Naive thymus-derived CD4-positive, alpha-beta T cell (primary cell): ENCODE measurements around the gene VAV2. TPM values are rescaled to one million over a fixed set of nuclear protein-coding genes. Genes with fewer than 3 reads are reported as not detected.

Source experiments
- ATAC-seq: fragments of 150-1000 bp; cut with Tn5 transposase; 2 replicates; pipeline ENCODE4 v1.10.0; 2021; ENCODE audit warnings: mild to moderate bottlenecking, moderate library complexity
- CTCF ChIA-PET: fragments of 350-600 bp; sonication (Branson Sonifier 250); formaldehyde crosslinking; loops from one replicate; lab custom pipeline; 2021; ENCODE audit warnings: antibody characterized with exemption; lab: Charles Lee
- POLR2A ChIA-PET: fragments of 350-600 bp; sonication (Branson Sonifier 250); formaldehyde crosslinking; loops from one replicate; lab custom pipeline; 2021; ENCODE audit warnings: antibody characterized with exemption, inconsistent platforms; lab: Charles Lee
- DNase-seq, 9 donors: peaks; one replicate each; pipeline versions ENCODE4 v3.0.0 to v3.0.0-alpha.2; 2020 to 2022; ENCODE audit warnings: mixed read lengths in 1 of 9
- H3K27ac ChIP-seq: one replicate; pipeline ENCODE4 v1.7.0; 2013; ENCODE audit warnings: mild to moderate bottlenecking, low read depth, low read length, moderate library complexity
- H3K27me3 ChIP-seq, 2 donors: one replicate each; pipeline ENCODE4 v1.7.0; 2013; ENCODE audit warnings: low read length in 2 of 2, mild to moderate bottlenecking in 2 of 2, moderate library complexity in 2 of 2; ENCODE audit not compliant: control insufficient read depth in 2 of 2, insufficient read depth in 2 of 2
- H3K36me3 ChIP-seq, 3 experiments: 1 replicate in 2 of 3; 2 replicates in 1 of 3; pipeline ENCODE4 v1.7.0; 2013; ENCODE audit warnings: low read length in 3 of 3, mild to moderate bottlenecking in 3 of 3, moderate library complexity in 1 of 3; ENCODE audit not compliant: insufficient read depth in 3 of 3, control insufficient read depth in 2 of 3
- H3K4me1 ChIP-seq, 2 donors: one replicate each; pipeline ENCODE4 v1.7.0; 2013; ENCODE audit warnings: low read length in 2 of 2, mild to moderate bottlenecking in 2 of 2, moderate library complexity in 1 of 2; ENCODE audit not compliant: control insufficient read depth in 2 of 2, insufficient read depth in 2 of 2
- H3K4me3 ChIP-seq: 2 replicates; pipeline ENCODE4 v1.7.0; 2013; ENCODE audit warnings: mild to moderate bottlenecking, low read length
- H3K9me3 ChIP-seq, 3 experiments: 1 replicate in 2 of 3; 2 replicates in 1 of 3; pipeline ENCODE4 v1.7.0; 2013; ENCODE audit warnings: low read length in 3 of 3; ENCODE audit not compliant: control insufficient read depth in 2 of 3
- H3K27ac Mint-ChIP-seq, 9 donors: one replicate each; pipeline ENCODE4 v1.8.0; 2020 to 2022; ENCODE audit warnings: mixed read lengths in 9 of 9, mild to moderate bottlenecking in 8 of 9, moderate library complexity in 5 of 9, inconsistent platforms in 2 of 9
- H3K27me3 Mint-ChIP-seq, 5 donors: one replicate each; pipeline ENCODE4 v1.8.0; 2021 to 2022; ENCODE audit warnings: mixed read lengths in 5 of 5, mild to moderate bottlenecking in 1 of 5
- H3K36me3 Mint-ChIP-seq, 5 donors: one replicate each; pipeline ENCODE4 v1.8.0; 2020 to 2022; ENCODE audit warnings: mixed read lengths in 5 of 5, mild to moderate bottlenecking in 3 of 5, inconsistent platforms in 1 of 5
- H3K4me1 Mint-ChIP-seq, 7 donors: one replicate each; pipeline ENCODE4 v1.8.0; 2020 to 2022; ENCODE audit warnings: mixed read lengths in 7 of 7, mild to moderate bottlenecking in 3 of 7, inconsistent platforms in 1 of 7
- H3K4me3 Mint-ChIP-seq, 10 donors: one replicate each; pipeline ENCODE4 v1.8.0; 2020 to 2022; ENCODE audit warnings: mild to moderate bottlenecking in 10 of 10, mixed read lengths in 10 of 10, moderate library complexity in 6 of 10, inconsistent platforms in 2 of 10
- H3K9me3 Mint-ChIP-seq, 11 donors: one replicate each; pipeline ENCODE4 v1.8.0; 2020 to 2022; ENCODE audit warnings: mixed read lengths in 11 of 11, mild to moderate bottlenecking in 4 of 11, inconsistent platforms in 1 of 11, moderate library complexity in 1 of 11
- intact Hi-C, 2 donors: fragments of 100-400 bp; cut with micrococcal nuclease; formaldehyde crosslinking; loops; one replicate each; pipeline ENCODE4 v1.15.1; 2023
- polyA plus RNA-seq, 2 donors: library from polyadenylated mRNA; unstranded; fragments of 300-500 nt; fragmentation: Illumina TruSeq; gene quantifications; one replicate each; pipeline ENCODE4 v1.2.3, GENCODE V29; 2021
- total RNA-seq, 6 experiments: library from RNA in 5 of 6; stranded (reverse) in 5 of 6; gene quantifications; 1 replicate in 5 of 6; 2 replicates in 1 of 6; pipeline ENCODE4 v1.2.3 and lab custom pipeline; 2021 to 2026

Gene VAV2
- total and polyA plus RNA-seq, 7 experiments from 2014 or later = 0.18 to 14.4 (median 1.9) TPM

GRCh38 chr9:133826289-133827085 is 165.6 kb downstream of the VAV2 start:
- CTCF ChIA-PET = no interaction called here
- no peaks in the 10 kb centered on the region for H3K36me3 Mint-ChIP-seq

GRCh38 chr9:133825555-133826218 is 166.4 kb downstream of the VAV2 start:
- ATAC-seq = no peak
- intact Hi-C loops = no loop called here
- CTCF ChIA-PET = interaction anchor here (0.6 kb wide), 1 partner anchor 73 kb away, joined by 6 read pairs; no protein-coding TSS in a partner anchor
- Mint-ChIP-seq H3K27me3 (no peaks in the 10 kb centered on the region), H3K4me3 (no peak overlapping the region), H3K36me3 (no peaks in the 10 kb centered on the region), H3K27ac (no peak overlapping the region), H3K9me3 (no peaks in the 10 kb centered on the region), H3K4me1 (peaks cover 0 to 2% (median 0%) of the 10 kb centered on the region in 7 donors)
- Histone ChIP-seq H3K4me1 (no peaks in the 10 kb centered on the region), H3K36me3 (no peaks in the 10 kb centered on the region), H3K27ac (no peak overlapping the region), H3K4me3 (no peak overlapping the region), H3K27me3 (no peaks in the 10 kb centered on the region), H3K9me3 (no peaks in the 10 kb centered on the region)
- no peak for DNase-seq
- POLR2A ChIA-PET = no interaction called here

More at GRCh38 chr9:133826289-133827085, 165.6 kb downstream of the VAV2 start:
- H3K9me3 Mint-ChIP-seq = no peaks in the 10 kb centered on the region
- Histone ChIP-seq H3K27ac (no peak overlapping the region), H3K4me1 (no peaks in the 10 kb centered on the region), H3K9me3 (no peaks in the 10 kb centered on the region), H3K4me3 (no peak overlapping the region), H3K36me3 (no peaks in the 10 kb centered on the region), H3K27me3 (no peaks in the 10 kb centered on the region)
- ATAC-seq = no peak
- no peak for DNase-seq
- POLR2A ChIA-PET = no interaction called here
- peaks cover 0 to 2% (median 0%) of the 10 kb centered on the region in 7 donors for H3K4me1 Mint-ChIP-seq
- intact Hi-C loops = no loop called here
- H3K27ac Mint-ChIP-seq = no peak overlapping the region
- H3K4me3 Mint-ChIP-seq = no peak overlapping the region
- H3K27me3 Mint-ChIP-seq = no peaks in the 10 kb centered on the region

- no peaks in the 10 kb centered on the region for H3K27me3 Mint-ChIP-seq
- peaks cover 0 to 2% (median 0%) of the 10 kb centered on the region in 7 donors for H3K4me1 Mint-ChIP-seq
- no peak overlapping the region for H3K27ac ChIP-seq
- no peak overlapping the region for H3K4me3 ChIP-seq
- ChIA-PET POLR2A (no interaction called here), CTCF (interaction anchor here (0.6 kb wide), 1 partner anchor 74 kb away, joined by 6 read pairs; no protein-coding TSS in a partner anchor)
- no peak overlapping the region for H3K27ac Mint-ChIP-seq
- intact Hi-C loops = no loop called here
- no peaks in the 10 kb centered on the region for H3K9me3 Mint-ChIP-seq
- no peaks in the 10 kb centered on the region for H3K36me3 ChIP-seq
- no peak for DNase-seq
- no peak for ATAC-seq
- no peak overlapping the region for H3K4me3 Mint-ChIP-seq
- no peaks in the 10 kb centered on the region for H3K9me3 ChIP-seq
- H3K4me1 ChIP-seq = no peaks in the 10 kb centered on the region
- no peaks in the 10 kb centered on the region for H3K27me3 ChIP-seq
- no peaks in the 10 kb centered on the region for H3K36me3 Mint-ChIP-seq
Measured at GRCh38 chr9:133824802-133825186, 167.3 kb downstream of the VAV2 start.

DNA sequence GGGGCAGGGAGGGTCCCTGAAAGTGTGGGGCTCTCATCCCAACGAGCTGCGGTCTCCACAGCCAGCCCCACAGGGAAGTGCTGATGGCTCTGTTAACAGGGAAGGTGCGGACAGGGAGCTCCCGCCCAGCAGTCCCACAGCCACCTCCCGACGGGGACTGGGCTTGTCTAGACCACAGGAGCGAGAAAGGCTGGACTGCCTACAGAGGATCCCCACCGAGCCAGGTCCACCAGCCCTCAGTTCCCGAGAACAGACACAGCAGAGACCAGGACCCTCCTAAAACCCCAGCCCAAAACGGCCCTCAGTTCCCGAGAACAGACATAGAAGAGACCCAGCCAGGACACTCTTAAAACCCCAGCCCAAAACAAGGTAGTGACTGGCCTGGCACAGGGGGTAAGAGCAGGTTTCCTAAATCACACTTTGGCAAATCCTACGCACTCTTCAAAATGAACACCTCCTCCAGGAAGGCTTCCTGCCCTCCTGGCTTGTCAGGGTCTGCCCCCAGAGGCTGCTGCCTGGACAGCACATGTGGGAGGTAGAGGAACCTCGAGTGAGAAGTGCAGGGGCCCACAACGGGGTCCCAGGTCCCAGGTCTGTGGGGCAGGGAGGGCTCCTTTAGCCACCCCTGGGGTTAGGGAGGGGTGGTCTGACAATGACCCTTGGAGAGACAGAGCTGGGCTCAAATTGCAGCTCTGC is 167.9 kb downstream of the VAV2 start:
- Mint-ChIP-seq H3K9me3 (no peaks in the 10 kb centered on the region), H3K4me1 (peaks cover 0 to 2% (median 0%) of the 10 kb centered on the region in 7 donors), H3K27ac (no peak overlapping the region), H3K36me3 (no peaks in the 10 kb centered on the region), H3K4me3 (no peak overlapping the region), H3K27me3 (no peaks in the 10 kb centered on the region)
- H3K4me3 ChIP-seq = no peak overlapping the region
- H3K36me3 ChIP-seq = no peaks in the 10 kb centered on the region
- no peak overlapping the region for H3K27ac ChIP-seq
- DNase-seq = no peak
- intact Hi-C loops = no loop called here
- no peaks in the 10 kb centered on the region for H3K27me3 ChIP-seq
- ChIA-PET CTCF (no interaction called here), POLR2A (no interaction called here)
- no peaks in the 10 kb centered on the region for H3K9me3 ChIP-seq
- no peaks in the 10 kb centered on the region for H3K4me1 ChIP-seq
- ATAC-seq = no peak

- Mint-ChIP-seq H3K9me3 (no peaks in the 10 kb centered on the region), H3K4me3 (no peak overlapping the region), H3K4me1 (peaks cover 0 to 2% (median 0%) of the 10 kb centered on the region in 7 donors), H3K36me3 (no peaks in the 10 kb centered on the region), H3K27me3 (no peaks in the 10 kb centered on the region), H3K27ac (no peak overlapping the region)
- H3K9me3 ChIP-seq = no peaks in the 10 kb centered on the region
- H3K27me3 ChIP-seq = no peaks in the 10 kb centered on the region
- no peak overlapping the region for H3K4me3 ChIP-seq
- H3K27ac ChIP-seq = no peak overlapping the region
- DNase-seq = no peak
- H3K4me1 ChIP-seq = no peaks in the 10 kb centered on the region
- ChIA-PET POLR2A (no interaction called here), CTCF (no interaction called here)
- peak; percentile 26 for ATAC-seq
- no peaks in the 10 kb centered on the region for H3K36me3 ChIP-seq
- intact Hi-C loops = no loop called here
Measured at GRCh38 chr9:133823189-133824105, 168.7 kb downstream of the VAV2 start.

DNA sequence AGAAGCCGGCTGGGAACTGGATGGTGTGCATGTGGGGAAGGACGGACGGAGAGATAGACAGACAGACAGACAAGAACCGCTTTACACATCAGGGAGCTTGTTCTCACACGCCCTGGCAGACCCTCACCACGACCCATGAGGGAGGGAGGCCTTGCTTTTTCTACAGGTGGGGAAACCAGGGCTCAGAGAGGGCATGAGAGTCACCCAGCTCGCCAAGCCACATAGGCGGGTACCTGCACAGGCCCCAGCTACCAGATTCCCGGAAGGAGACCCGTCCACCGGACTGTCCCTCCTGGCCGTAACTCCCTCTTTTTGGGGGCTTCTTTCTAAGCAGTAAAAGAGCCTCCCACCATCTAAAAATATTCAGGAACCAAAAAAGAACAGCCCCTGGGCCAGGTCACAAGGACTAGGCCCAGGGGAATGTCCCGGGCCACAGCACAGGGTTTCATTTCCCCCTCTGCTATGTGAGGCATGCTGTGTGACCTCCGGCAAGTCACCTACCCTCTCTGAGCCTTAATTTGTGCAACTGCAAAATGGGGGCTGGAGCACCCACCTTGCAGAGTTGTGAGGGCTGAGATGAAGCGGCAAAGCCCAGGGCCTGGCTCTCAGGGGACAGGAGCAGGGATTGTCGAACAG is 169.6 kb downstream of the VAV2 start:
- Mint-ChIP-seq H3K27ac (no peak overlapping the region), H3K4me1 (peaks cover 0 to 2% (median 0%) of the 10 kb centered on the region in 7 donors), H3K9me3 (no peaks in the 10 kb centered on the region), H3K27me3 (no peaks in the 10 kb centered on the region), H3K36me3 (no peaks in the 10 kb centered on the region), H3K4me3 (no peak overlapping the region)
- ATAC-seq (peak; percentile 61), DNase-seq (no peak)
- no peaks in the 10 kb centered on the region for H3K4me1 ChIP-seq
- no peaks in the 10 kb centered on the region for H3K27me3 ChIP-seq
- H3K36me3 ChIP-seq = no peaks in the 10 kb centered on the region
- no peak overlapping the region for H3K4me3 ChIP-seq
- no peak overlapping the region for H3K27ac ChIP-seq
- H3K9me3 ChIP-seq = no peaks in the 10 kb centered on the region
- intact Hi-C loops = no loop called here
- ChIA-PET CTCF (no interaction called here), POLR2A (no interaction called here)
